H1 (cell line): ENCODE results near the gene GATD1. TPM values are rescaled to one million over a fixed set of nuclear protein-coding genes. Genes with fewer than 3 reads are reported as not detected.

Source experiments
- CTCF ChIA-PET: fragments of 300-600 bp; sonication (Branson Sonifier 250); formaldehyde crosslinking; loops from one replicate; lab custom pipeline; 2021; ENCODE audit not compliant: partially characterized antibody; lab: Charles Lee
- POLR2A ChIA-PET: fragments of 300-600 bp; sonication (Branson Sonifier 250); formaldehyde crosslinking; loops from one replicate; lab custom pipeline; 2021; ENCODE audit warnings: inconsistent platforms; ENCODE audit not compliant: partially characterized antibody; lab: Charles Lee
- DNase-seq, 2 experiments: peaks; one replicate each; pipeline versions ENCODE4 v3.0.0 to v3.0.0-alpha.2; 2010 to 2022; ENCODE audit warnings: low spot score in 2 of 2, low read depth in 1 of 2, mixed read lengths in 1 of 2
- FAIRE-seq: peaks from 2 replicates; lab custom pipeline; 2011; peaks lifted over from hg19 to GRCh38; lab: Jason Lieb, UNC
- H2AFZ ChIP-seq: 2 replicates; pipeline ENCODE4 v1.8.1; 2012; ENCODE audit warnings: low read length, inconsistent platforms
- H2AK5ac ChIP-seq: 2 replicates; pipeline ENCODE4 v1.6.1; 2013; ENCODE audit warnings: low read depth, low read length
- H2BK120ac ChIP-seq: replicated peaks from 2 replicates; pipeline ENCODE3; 2013; ENCODE audit warnings: low read depth, low read length, inconsistent platforms
- H2BK12ac ChIP-seq: 2 replicates; pipeline ENCODE4 v1.6.1; 2013; ENCODE audit warnings: low read depth, low read length
- H2BK15ac ChIP-seq: 2 replicates; pipeline ENCODE4 v1.6.1; 2013; ENCODE audit warnings: low read length
- H2BK20ac ChIP-seq: 2 replicates; pipeline ENCODE4 v1.6.1; 2013; ENCODE audit warnings: low read length
- H2BK5ac ChIP-seq: 2 replicates; pipeline ENCODE4 v1.6.1; 2013; ENCODE audit warnings: low read depth, low read length
- H3K14ac ChIP-seq: 2 replicates; pipeline ENCODE4 v1.6.1; 2013; ENCODE audit warnings: inconsistent platforms; ENCODE audit not compliant: insufficient read length
- H3K18ac ChIP-seq: 2 replicates; pipeline ENCODE4 v1.6.1; 2013; ENCODE audit warnings: low read length; ENCODE audit errors: extremely low read depth
- H3K23ac ChIP-seq: 2 replicates; pipeline ENCODE4 v1.6.1; 2013; ENCODE audit warnings: inconsistent platforms; ENCODE audit not compliant: insufficient read length
- H3K23me2 ChIP-seq: 2 replicates; pipeline ENCODE4 v1.6.1; 2013; ENCODE audit warnings: low read depth, low read length
- H3K27ac ChIP-seq: 2 replicates; pipeline ENCODE4 v1.6.1; 2011; ENCODE audit warnings: low read depth, low read length, inconsistent platforms
- H3K27me3 ChIP-seq, 4 experiments: replicated peaks in 1 of 4; 1 replicate in 1 of 4; 2 replicates in 3 of 4; pipeline versions ENCODE4 v1.6.1 to v1.8.1; 2011 to 2013; ENCODE audit warnings: low read length in 3 of 4, mild to moderate bottlenecking in 3 of 4, inconsistent platforms in 2 of 4, mixed read lengths in 2 of 4, moderate library complexity in 1 of 4; ENCODE audit not compliant: control insufficient read depth in 3 of 4, insufficient read depth in 3 of 4; ENCODE audit errors: extremely low read depth in 1 of 4
- H3K36me3 ChIP-seq, 4 experiments: 2 replicates each; pipeline versions ENCODE4 v1.6.1 to v1.8.1; 2011 to 2013; ENCODE audit warnings: mild to moderate bottlenecking in 4 of 4, low read length in 3 of 4, moderate library complexity in 2 of 4, control low read depth in 1 of 4, inconsistent platforms in 1 of 4; ENCODE audit not compliant: insufficient read depth in 4 of 4, control insufficient read depth in 2 of 4
- H3K4ac ChIP-seq: replicated peaks from 2 replicates; pipeline ENCODE3; 2013; ENCODE audit warnings: low read length, low read depth, mixed read lengths, inconsistent platforms; ENCODE audit not compliant: insufficient read length
- H3K4me1 ChIP-seq, 4 experiments: replicated peaks in 1 of 4; 1 replicate in 1 of 4; 2 replicates in 3 of 4; pipeline versions ENCODE4 v1.6.1 to v1.8.1; 2011 to 2013; ENCODE audit warnings: low read length in 3 of 4, inconsistent platforms in 2 of 4, mixed read lengths in 1 of 4; ENCODE audit not compliant: insufficient read depth in 4 of 4, control insufficient read depth in 3 of 4
- H3K4me2 ChIP-seq, 2 experiments: 2 replicates each; pipeline versions ENCODE4 v1.6.1 to v1.8.1; 2011 to 2013; ENCODE audit warnings: low read depth in 2 of 2, low read length in 2 of 2, control low read depth in 1 of 2, inconsistent platforms in 1 of 2, mild to moderate bottlenecking in 1 of 2; ENCODE audit not compliant: insufficient read depth in 1 of 2
- H3K4me3 ChIP-seq, 4 experiments: fragments of 200-600, 300-600 bp in 1 of 4; sonication (generic), shearing (Covaris generic), sonication (Bioruptor Twin) in 1 of 4; 2 replicates each; pipeline versions ENCODE4 v1.5.1 to v1.8.1; 2011 to 2016; ENCODE audit warnings: low read length in 4 of 4, low read depth in 3 of 4, control low read depth in 2 of 4, inconsistent platforms in 2 of 4, mild to moderate bottlenecking in 2 of 4, mixed read lengths in 1 of 4, moderate library complexity in 1 of 4; ENCODE audit not compliant: insufficient read depth in 2 of 4; ENCODE audit errors: extremely low read depth in 1 of 4
- H3K56ac ChIP-seq: replicated peaks from 2 replicates; pipeline ENCODE3; 2013; ENCODE audit warnings: low read depth, mild to moderate bottlenecking, mixed read lengths, low read length, inconsistent platforms; ENCODE audit not compliant: insufficient read length
- H3K79me1 ChIP-seq: 2 replicates; pipeline ENCODE4 v1.6.1; 2013; ENCODE audit warnings: low read depth, low read length, control low read depth
- H3K79me2 ChIP-seq, 2 experiments: 2 replicates each; pipeline versions ENCODE4 v1.6.1 to v1.8.1; 2012 to 2013; ENCODE audit warnings: low read length in 2 of 2, mild to moderate bottlenecking in 2 of 2, inconsistent platforms in 1 of 2; ENCODE audit not compliant: insufficient read depth in 2 of 2, control insufficient read depth in 1 of 2
- H3K9ac ChIP-seq, 4 experiments: replicated peaks in 1 of 4; 1 replicate in 1 of 4; 2 replicates in 3 of 4; pipeline versions ENCODE4 v1.6.1 to v1.8.1; 2011 to 2013; ENCODE audit warnings: low read depth in 3 of 4, low read length in 3 of 4, control low read depth in 2 of 4, mild to moderate bottlenecking in 2 of 4, moderate library complexity in 2 of 4, inconsistent platforms in 1 of 4; ENCODE audit errors: extremely low read depth in 1 of 4
- H3K9me3 ChIP-seq, 2 experiments: 2 replicates each; pipeline versions ENCODE4 v1.6.1 to v1.8.1; 2012 to 2013; ENCODE audit warnings: mild to moderate bottlenecking in 2 of 2, moderate library complexity in 2 of 2, control low read depth in 1 of 2, inconsistent platforms in 1 of 2, low read depth in 1 of 2, low read length in 1 of 2, mixed read lengths in 1 of 2; ENCODE audit not compliant: insufficient read depth in 2 of 2
- H4K20me1 ChIP-seq, 2 experiments: replicated peaks in 1 of 2; 2 replicates each; pipeline versions ENCODE3 to v1.8.1; 2011 to 2013; ENCODE audit warnings: inconsistent platforms in 2 of 2, low read length in 2 of 2, mild to moderate bottlenecking in 1 of 2; ENCODE audit not compliant: insufficient read depth in 2 of 2, control insufficient read depth in 1 of 2
- H4K5ac ChIP-seq: 2 replicates; pipeline ENCODE4 v1.6.1; 2013; ENCODE audit warnings: low read length, low read depth, mixed read lengths, inconsistent platforms; ENCODE audit not compliant: insufficient read length
- H4K8ac ChIP-seq: 2 replicates; pipeline ENCODE4 v1.8.0; 2013; ENCODE audit warnings: mild to moderate bottlenecking, moderate library complexity, low read length, inconsistent platforms; ENCODE audit not compliant: insufficient read depth; ENCODE audit errors: extremely low read depth
- H4K91ac ChIP-seq: replicated peaks from 2 replicates; pipeline ENCODE3; 2013; ENCODE audit warnings: low read length, mixed read lengths, inconsistent platforms; ENCODE audit not compliant: insufficient read length
- CREB1 ChIP-seq: IDR thresholded peaks from 2 replicates; pipeline ENCODE4 v1.6.1; 2012; ENCODE audit warnings: inconsistent platforms
- E2F6 ChIP-seq: IDR thresholded peaks from 2 replicates; pipeline ENCODE4 v1.6.1; 2012; ENCODE audit warnings: inconsistent platforms
- EGR1 ChIP-seq: IDR thresholded peaks from 2 replicates; pipeline ENCODE4 v1.6.1; 2011; ENCODE audit warnings: low read depth, low read length, borderline replicate concordance
- JUND ChIP-seq: IDR thresholded peaks from 2 replicates; pipeline ENCODE4 v1.6.1; 2011; ENCODE audit warnings: mild to moderate bottlenecking, improper control_type of control experiment, low read length
- MAX ChIP-seq: IDR thresholded peaks from 2 replicates; pipeline ENCODE4 v1.6.1; 2012; ENCODE audit warnings: inconsistent platforms
- RXRA ChIP-seq: IDR thresholded peaks from 2 replicates; pipeline ENCODE4 v1.6.1; 2011; ENCODE audit warnings: low read depth, mild to moderate bottlenecking, low read length, moderate library complexity; ENCODE audit not compliant: insufficient read depth
- SP1 ChIP-seq: IDR thresholded peaks from 2 replicates; pipeline ENCODE4 v1.6.1; 2011; ENCODE audit warnings: low read depth, low read length
- TCF12 ChIP-seq: IDR thresholded peaks from 2 replicates; pipeline ENCODE4 v1.6.1; 2011; ENCODE audit warnings: low read depth, mild to moderate bottlenecking, low read length
- USF2 ChIP-seq: IDR thresholded peaks from 2 replicates; pipeline ENCODE4 v1.6.1; 2011; ENCODE audit warnings: low read length, improper control_type of control experiment
- WGBS, 2 experiments: shearing (Covaris generic) in 1 of 2; methylation state at CpG; one replicate each; pipeline versions ENCODE4 v1.1.6 to v1.1.7; 2013 to 2015; ENCODE audit warnings: low lambda C conversion rate in 2 of 2, mixed read lengths in 2 of 2, inconsistent platforms in 1 of 2, low coverage in 1 of 2, missing lambda C conversion rate in 1 of 2; ENCODE audit not compliant: insufficient replicate concordance in 2 of 2, insufficient coverage in 1 of 2, insufficient read length in 1 of 2; ENCODE audit errors: extremely low coverage in 1 of 2, missing lambda C conversion rate in 1 of 2; 5-methylcytosine and 5-hydroxymethylcytosine counted together
- polyA plus RNA-seq, 7 experiments: library from polyadenylated mRNA; depleted of rRNA in 3 of 7; stranded (reverse) in 5 of 7; unstranded in 2 of 7; fragments of >200 nt in 5 of 7; fragments of 200-250 nt in 2 of 7; gene quantifications; 1 replicate in 5 of 7; 2 replicates in 1 of 7; 4 replicates in 1 of 7; pipeline versions ENCODE4 v1.2.1 to v1.2.3, GENCODE V29; 2011 to 2013; ENCODE audit warnings: missing spikeins in 2 of 7, mixed read lengths in 2 of 7
- total RNA-seq: library from RNA; stranded (reverse); fragmentation: NEBNext Ultra II Directional; extraction: Animal tissue kit (Norgen Biotek cat#: 25700); gene quantifications from 2 replicates; pipeline ENCODE4 v1.2.1, GENCODE V29; 2021

GATD1 gene
- total and polyA plus RNA-seq, 2 of the 8 experiments (the other 6 are each of a cell fraction or from before 2014, with no cell fraction given), result 47.5 to 54.8 TPM

GRCh38 chr11:727859-728748 is 49.2 kb downstream of the GATD1 start:
- H2AK5ac ChIP-seq, result no peak overlapping the region
- TF ChIP-seq CREB1 (peak; percentile 25; the same call in 1 of the 2 replicates), USF2 (peak; percentile 43; the same call in 1 of the 2 replicates), RXRA (no peak), SP1 (no peak), MAX (peak; percentile 86), TCF12 (0 out of 2 replicates have a peak, but pooled peaks have one; percentile 31), JUND (peak; percentile 54; the same call in 1 of the 2 replicates), EGR1 (peak; percentile 72; the same call in 1 of the 2 replicates), E2F6 (peak; percentile 36; the same call in 1 of the 2 replicates)

More at GRCh38 chr11:727859-728748, 49.2 kb downstream of the GATD1 start:
- H2BK20ac ChIP-seq, result no peak overlapping the region
- no peak overlapping the region for H3K4me3 ChIP-seq
- CTCF ChIA-PET, result interaction anchor here (0.6 to 15.4 kb wide), 30 partner anchors 9 to 228 kb away, joined by 3 to 395 read pairs (median 3); partner anchors contain the start of genes DEAF1, EPS8L2, IRF7 and TALDO1
- no peak overlapping the region for H4K5ac ChIP-seq
- H3K27ac ChIP-seq, result no peak overlapping the region
- peaks cover 0 to 2% (median 0%) of the 10 kb centered on the region in 4 experiments; a peak in 2 of 7 replicates for H3K27me3 ChIP-seq
- peaks cover 7% of the 10 kb centered on the region; the same call in 1 of the 2 replicates for H3K23me2 ChIP-seq
- H3K9me3 ChIP-seq, result no peaks in the 10 kb centered on the region
- H3K14ac ChIP-seq, result no peak overlapping the region
- no peaks in the 10 kb centered on the region for H3K79me2 ChIP-seq
- no peak overlapping the region for H3K4ac ChIP-seq
- POLR2A ChIA-PET, result interaction anchor here (0.9 to 13.2 kb wide), 9 partner anchors 19 to 89 kb away, joined by 3 to 216 read pairs (median 7); partner anchors contain the start of genes EPS8L2, RPLP2 and TALDO1
- 0 out of 2 replicates have a peak overlapping the region, but pooled peaks have one; percentile 40 for H2BK5ac ChIP-seq
- no peak overlapping the region for H3K9ac ChIP-seq
- FAIRE-seq (no peak), DNase-seq (peak; percentile 66 to 98)
- no peak overlapping the region; the same call in 1 of the 2 replicates for H4K8ac ChIP-seq
- no peaks in the 10 kb centered on the region for H4K20me1 ChIP-seq
- H2BK120ac ChIP-seq, result no peak overlapping the region
- no peak overlapping the region for H3K23ac ChIP-seq
- no peak overlapping the region for H2BK15ac ChIP-seq
- peak overlapping the region; percentile 51 for H4K91ac ChIP-seq
- peak overlapping the region; percentile 60; the same call in 1 of the 2 replicates for H2BK12ac ChIP-seq
- H2AFZ ChIP-seq, result no peak overlapping the region
- H3K36me3 ChIP-seq, result no peaks in the 10 kb centered on the region
- no peak overlapping the region for H3K4me2 ChIP-seq
- no peak overlapping the region for H3K56ac ChIP-seq
- H3K79me1 ChIP-seq, result no peaks in the 10 kb centered on the region
- H3K18ac ChIP-seq, result peak overlapping the region; percentile 83
- 48% methylated on average over 30 of the region's 31 CpGs; no CpG with 5 or more reads in 1 of the 2 experiments for WGBS, 2 experiments
- H3K4me1 ChIP-seq, result peaks cover 0 to 19% (median 12%) of the 10 kb centered on the region in 4 experiments; a peak in 5 of 7 replicates
